AG10803 (cell line): Measurements from ENCODE around the gene GHR.
"Not testable (repeated sequence)": the region's sequence is repeated elsewhere in the genome, so short reads cannot be mapped to it uniquely, and the experiment has no call there.

ENCODE experiments used
- DNase-seq: peaks from one replicate; pipeline ENCODE4 v3.0.0; 2010; ENCODE audit warnings: low read depth
- H3K4me3 ChIP-seq: 2 replicates; pipeline ENCODE4 v1.5.1; 2011; ENCODE audit warnings: mild to moderate bottlenecking, low read length, control low read depth
- CTCF ChIP-seq: conservative IDR thresholded peaks from 2 replicates; pipeline ENCODE4 v1.5.1; 2011; ENCODE audit warnings: mild to moderate bottlenecking, low read length, control low read depth, inconsistent platforms

Gene GHR

GRCh38 chr5:42675602-42676001 lies 252.4 kb downstream of the GHR start:
- DNase-seq = no peak
- no peak for TF ChIP-seq CTCF
- H3K4me3 ChIP-seq = no peak overlapping the region

- TF ChIP-seq CTCF = no peak
Observed at GRCh38 chr5:42676362-42676761, 253.1 kb downstream of the GHR start.

GRCh38 chr5:42677156-42677842 lies 254.1 kb downstream of the GHR start:
- no peak overlapping the region for H3K4me3 ChIP-seq
- no peak for DNase-seq
- no peak for TF ChIP-seq CTCF

More at GRCh38 chr5:42676362-42676761, 253.1 kb downstream of the GHR start:
- DNase-seq = no peak
- H3K4me3 ChIP-seq = no peak overlapping the region

GRCh38 chr5:42680046-42680445 lies 256.8 kb downstream of the GHR start:
- no peak overlapping the region for H3K4me3 ChIP-seq
- peak; percentile 66 for DNase-seq
- no peak for TF ChIP-seq CTCF

GRCh38 chr5:42685078-42685477 lies 261.8 kb downstream of the GHR start:
- DNase-seq, H3K4me3 ChIP-seq: not testable (repeated sequence)

- DNase-seq = no peak
- TF ChIP-seq CTCF = no peak
- no peak overlapping the region for H3K4me3 ChIP-seq
Observed at GRCh38 chr5:42689391-42689790, 266.2 kb downstream of the GHR start.

GRCh38 chr5:42691413-42691937 lies 268.2 kb downstream of the GHR start:
- no peak for TF ChIP-seq CTCF
- peak; percentile 3 for DNase-seq
- H3K4me3 ChIP-seq = no peak overlapping the region
